Choroid plexus epithelial cell (primary cell): ENCODE results near the gene SRP54.

Experiments
- DNase-seq: peaks from one replicate; pipeline ENCODE4 v3.0.0-alpha.2; 2010; ENCODE audit warnings: low read depth
- H3K4me3 ChIP-seq: 2 replicates; pipeline ENCODE4 v1.5.1; 2011; ENCODE audit warnings: low read depth, mild to moderate bottlenecking, control low read depth, low read length, moderate library complexity
- TF ChIP-seq, protein P1 (sequence below): conservative IDR thresholded peaks from 2 replicates; pipeline ENCODE4 v1.5.1; 2011; ENCODE audit warnings: low read depth, mild to moderate bottlenecking, control low read depth, inconsistent platforms, low read length, moderate library complexity

The SRP54 gene

DNA sequence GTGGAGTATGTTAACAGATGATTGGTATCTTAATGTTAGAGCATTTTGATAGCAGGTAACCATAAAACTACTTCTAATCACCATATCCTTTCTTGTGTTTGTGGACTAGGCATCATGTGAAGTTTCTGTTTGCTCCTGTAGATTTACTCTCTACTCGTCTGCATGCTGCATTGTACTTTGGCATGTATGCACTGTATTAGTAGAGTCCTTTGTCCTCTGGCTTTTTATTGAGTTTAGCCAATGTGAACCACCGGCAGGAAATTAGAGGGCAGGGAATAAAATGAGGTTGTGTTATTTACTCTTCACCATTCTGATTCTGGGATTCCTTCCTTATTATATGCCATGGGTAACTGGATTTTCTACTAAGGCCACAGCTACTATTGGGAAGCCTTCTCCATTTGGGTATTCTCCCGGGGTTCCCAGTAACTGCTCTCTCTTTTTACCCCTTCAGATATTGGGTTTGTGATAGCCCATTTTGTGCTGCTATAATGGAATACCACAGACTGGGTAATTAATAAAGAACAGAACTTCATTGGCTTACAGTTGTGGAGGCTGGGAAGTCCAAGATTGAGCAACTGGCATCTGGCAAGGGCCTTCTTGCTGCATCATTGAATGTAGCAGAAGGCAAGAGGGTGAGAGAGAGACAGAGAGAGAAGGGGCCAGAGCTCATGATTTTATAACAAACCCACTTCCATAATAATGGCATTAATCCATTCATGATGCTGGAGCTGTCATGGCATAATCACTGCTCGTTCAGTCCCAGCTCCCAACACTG is 85.6 kb downstream of the SRP54 start:
- no peak overlapping the region for H3K4me3 ChIP-seq
- TF ChIP-seq, protein P1, sequence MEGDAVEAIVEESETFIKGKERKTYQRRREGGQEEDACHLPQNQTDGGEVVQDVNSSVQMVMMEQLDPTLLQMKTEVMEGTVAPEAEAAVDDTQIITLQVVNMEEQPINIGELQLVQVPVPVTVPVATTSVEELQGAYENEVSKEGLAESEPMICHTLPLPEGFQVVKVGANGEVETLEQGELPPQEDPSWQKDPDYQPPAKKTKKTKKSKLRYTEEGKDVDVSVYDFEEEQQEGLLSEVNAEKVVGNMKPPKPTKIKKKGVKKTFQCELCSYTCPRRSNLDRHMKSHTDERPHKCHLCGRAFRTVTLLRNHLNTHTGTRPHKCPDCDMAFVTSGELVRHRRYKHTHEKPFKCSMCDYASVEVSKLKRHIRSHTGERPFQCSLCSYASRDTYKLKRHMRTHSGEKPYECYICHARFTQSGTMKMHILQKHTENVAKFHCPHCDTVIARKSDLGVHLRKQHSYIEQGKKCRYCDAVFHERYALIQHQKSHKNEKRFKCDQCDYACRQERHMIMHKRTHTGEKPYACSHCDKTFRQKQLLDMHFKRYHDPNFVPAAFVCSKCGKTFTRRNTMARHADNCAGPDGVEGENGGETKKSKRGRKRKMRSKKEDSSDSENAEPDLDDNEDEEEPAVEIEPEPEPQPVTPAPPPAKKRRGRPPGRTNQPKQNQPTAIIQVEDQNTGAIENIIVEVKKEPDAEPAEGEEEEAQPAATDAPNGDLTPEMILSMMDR = no peak
- DNase-seq = peak; percentile 48

DNA sequence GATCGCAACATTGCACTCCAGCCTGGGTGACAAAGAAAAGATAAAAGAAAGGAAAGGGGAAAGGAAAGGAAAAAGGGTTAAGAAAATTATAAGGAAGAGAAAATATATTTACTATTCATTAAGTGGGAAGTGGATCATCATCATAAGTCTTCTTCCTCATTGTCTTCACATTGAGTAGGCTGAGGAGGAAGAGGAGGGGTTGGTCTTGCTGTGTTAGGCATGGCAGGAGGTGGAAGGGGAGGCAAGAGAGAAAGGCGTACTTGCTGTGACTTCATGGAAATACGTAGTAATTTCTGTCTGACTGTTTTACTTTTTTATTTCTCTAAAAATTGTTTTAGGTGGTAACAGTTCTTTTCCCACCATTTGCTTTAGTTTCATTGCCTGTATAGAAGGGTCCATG is 89.4 kb downstream of the SRP54 start:
- no peak for DNase-seq
- H3K4me3 ChIP-seq = no peak overlapping the region
- TF ChIP-seq, protein P1 = no peak

DNA sequence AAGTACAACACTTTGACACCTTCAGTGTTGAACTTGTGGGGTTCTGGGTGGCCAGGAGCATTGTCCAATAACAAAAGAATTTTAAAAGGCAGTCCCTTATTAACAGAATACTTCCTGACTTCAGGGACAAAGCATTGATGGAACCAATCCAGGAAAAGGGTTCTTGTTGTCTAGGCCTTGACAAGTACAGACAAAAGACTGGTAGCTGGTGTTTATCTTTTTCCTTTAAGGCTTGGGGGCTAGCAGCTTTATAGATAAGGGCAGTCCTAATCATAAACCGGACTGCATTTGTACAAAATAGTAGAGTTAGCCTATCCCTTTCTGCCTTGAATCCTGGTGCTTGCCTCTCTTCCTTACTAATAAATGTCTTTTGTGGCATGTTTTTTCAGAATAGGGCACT is 90.7 kb downstream of the SRP54 start:
- TF ChIP-seq, protein P1 = no peak
- no peak for DNase-seq
- no peak overlapping the region for H3K4me3 ChIP-seq

DNA sequence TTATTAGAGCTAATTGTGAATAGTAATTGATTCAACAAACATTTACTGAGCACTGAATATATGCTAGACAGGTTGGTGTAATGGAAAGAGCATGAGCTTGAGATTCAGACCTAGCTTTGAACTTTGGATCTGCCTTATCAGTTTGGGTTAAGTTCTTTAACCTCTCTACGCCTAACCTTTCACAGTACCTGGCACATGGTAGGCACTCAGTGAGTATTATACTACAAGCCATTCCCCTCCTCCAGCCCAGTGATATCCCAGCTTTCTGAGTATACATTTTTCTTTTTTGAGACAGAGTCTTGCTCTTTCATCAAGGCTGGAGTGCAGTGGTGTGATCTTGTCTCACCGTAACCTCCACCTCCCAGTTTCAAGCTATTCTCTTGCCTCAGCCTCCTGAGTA is 95.3 kb downstream of the SRP54 start:
- TF ChIP-seq, protein P1 = no peak
- H3K4me3 ChIP-seq = no peak overlapping the region
- DNase-seq = no peak
